KMS-11 (cell line): ENCODE results near the gene LSM3.

ENCODE experiments used
- H2AFZ ChIP-seq: fragments of 200-600 bp; sonication (generic); 2 replicates; pipeline ENCODE4 v1.6.1; 2016; ENCODE audit warnings: antibody characterized with exemption, mixed run types, low read depth
- H3K27ac ChIP-seq: fragments of 200-600 bp; sonication (generic); 2 replicates; pipeline ENCODE4 v1.6.1; 2016; ENCODE audit warnings: mild to moderate bottlenecking, mixed run types
- H3K27me3 ChIP-seq: fragments of 200-600 bp; sonication (generic); 2 replicates; pipeline ENCODE4 v1.6.1; 2017; ENCODE audit warnings: mild to moderate bottlenecking, low read depth, mixed run types, moderate library complexity; ENCODE audit not compliant: insufficient read depth
- H3K36me3 ChIP-seq: fragments of 200-600 bp; sonication (generic); 2 replicates; pipeline ENCODE4 v1.6.1; 2017; ENCODE audit warnings: mild to moderate bottlenecking, mixed run types; ENCODE audit not compliant: insufficient read depth
- H3K4me1 ChIP-seq: fragments of 200-600 bp; sonication (generic); 2 replicates; pipeline ENCODE4 v1.6.1; 2016; ENCODE audit warnings: mild to moderate bottlenecking, low read depth, mixed run types; ENCODE audit not compliant: poor library complexity, severe bottlenecking
- H3K4me2 ChIP-seq: fragments of 200-600 bp; sonication (generic); 2 replicates; pipeline ENCODE4 v1.7.0; 2016; ENCODE audit warnings: mild to moderate bottlenecking, mixed run types
- H3K4me3 ChIP-seq: fragments of 200-600 bp; sonication (generic); IDR thresholded peaks from 2 replicates; pipeline ENCODE4 v1.6.1; 2017; ENCODE audit warnings: low read depth, low read length, mixed read lengths; ENCODE audit not compliant: insufficient read depth
- H3K79me2 ChIP-seq: fragments of 200-600 bp; sonication (generic); 2 replicates; pipeline ENCODE4 v1.6.1; 2016; ENCODE audit warnings: low read depth, mixed run types; ENCODE audit not compliant: insufficient read depth
- H3K9ac ChIP-seq: fragments of 200-600 bp; sonication (generic); 2 replicates; pipeline ENCODE4 v1.6.1; 2016; ENCODE audit warnings: mild to moderate bottlenecking, mixed run types
- H4K20me1 ChIP-seq: fragments of 200-600 bp; sonication (generic); 2 replicates; pipeline ENCODE4 v1.6.1; 2016; ENCODE audit warnings: mild to moderate bottlenecking, mixed run types; ENCODE audit not compliant: insufficient read depth
- CTCF ChIP-seq: fragments of 200-600 bp; sonication (generic); conservative IDR thresholded peaks from 2 replicates; pipeline ENCODE4 v1.6.1; 2017; ENCODE audit warnings: low read depth, mild to moderate bottlenecking, antibody characterized with exemption, low read length, moderate library complexity, mixed read lengths

LSM3 gene

GRCh38 chr3:14235912-14236295, 57.3 kb downstream of the LSM3 start:
- no peak overlapping the region for H2AFZ ChIP-seq
- H3K27ac ChIP-seq = no peak overlapping the region
- H4K20me1 ChIP-seq = no peaks in the 10 kb centered on the region
- TF ChIP-seq CTCF = no peak
- H3K4me3 ChIP-seq = no peak overlapping the region
- no peaks in the 10 kb centered on the region for H3K79me2 ChIP-seq
- H3K9ac ChIP-seq = no peak overlapping the region
- H3K4me1 ChIP-seq = no peaks in the 10 kb centered on the region
- no peak overlapping the region for H3K4me2 ChIP-seq
- H3K27me3 ChIP-seq = no peaks in the 10 kb centered on the region
- H3K36me3 ChIP-seq = no peaks in the 10 kb centered on the region

- no peaks in the 10 kb centered on the region for H4K20me1 ChIP-seq
- H2AFZ ChIP-seq = no peak overlapping the region
- H3K4me3 ChIP-seq = no peak overlapping the region
- H3K27me3 ChIP-seq = no peaks in the 10 kb centered on the region
- H3K36me3 ChIP-seq = no peaks in the 10 kb centered on the region
- H3K79me2 ChIP-seq = no peaks in the 10 kb centered on the region
- no peak overlapping the region for H3K4me2 ChIP-seq
- no peaks in the 10 kb centered on the region for H3K4me1 ChIP-seq
- H3K9ac ChIP-seq = no peak overlapping the region
- no peak for TF ChIP-seq CTCF
- no peak overlapping the region for H3K27ac ChIP-seq
Observed at GRCh38 chr3:14236902-14237301, 58.3 kb downstream of the LSM3 start.

DNA sequence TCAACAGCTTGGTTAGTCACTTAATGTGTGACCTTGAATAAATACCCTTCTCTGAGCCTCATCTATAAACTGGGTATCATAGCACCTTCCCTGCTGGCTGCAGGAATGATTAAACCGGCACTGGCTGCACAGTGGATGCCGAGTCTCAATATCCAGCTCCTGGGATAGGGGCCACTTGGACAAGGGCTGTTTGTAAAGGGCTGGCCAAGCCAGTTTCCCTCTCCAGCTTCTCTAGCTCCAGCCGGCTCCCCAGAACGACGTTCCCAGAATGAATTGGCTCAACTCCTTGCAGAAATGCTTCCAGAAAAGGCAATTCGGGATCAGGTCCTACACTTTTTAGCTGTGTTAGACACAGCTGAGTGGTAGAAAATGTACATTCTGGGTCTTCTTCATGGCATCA, 58.8 kb downstream of the LSM3 start:
- Histone ChIP-seq H3K36me3 (no peaks in the 10 kb centered on the region), H3K4me2 (no peak overlapping the region), H3K4me1 (no peaks in the 10 kb centered on the region), H3K4me3 (no peak overlapping the region), H2AFZ (no peak overlapping the region), H3K9ac (no peak overlapping the region), H3K79me2 (no peaks in the 10 kb centered on the region), H3K27me3 (no peaks in the 10 kb centered on the region), H3K27ac (no peak overlapping the region), H4K20me1 (no peaks in the 10 kb centered on the region)
- TF ChIP-seq CTCF = no peak

- no peak for TF ChIP-seq CTCF
- Histone ChIP-seq H3K79me2 (no peaks in the 10 kb centered on the region), H3K4me2 (no peak overlapping the region)
Observed at GRCh38 chr3:14238356-14238755, 59.7 kb downstream of the LSM3 start.

DNA sequence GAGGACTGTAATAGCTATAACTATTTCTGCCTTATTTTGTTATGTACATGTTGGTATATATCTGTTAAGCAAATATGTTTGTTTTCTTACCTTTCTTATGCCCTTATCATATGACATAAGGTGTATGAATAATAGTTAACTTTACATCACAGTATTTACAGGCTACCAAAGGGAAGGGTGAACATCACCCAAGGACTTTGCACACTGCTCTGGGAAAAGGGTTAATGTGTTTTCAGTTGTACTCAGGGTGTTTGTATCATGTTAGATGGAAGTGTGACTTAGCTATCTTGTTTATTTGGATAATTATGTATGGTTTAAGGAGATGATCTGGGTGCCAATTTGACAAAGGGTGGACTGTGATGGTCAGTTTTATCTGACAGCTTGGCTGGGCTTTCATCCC, 60.3 kb downstream of the LSM3 start:
- H3K27me3 ChIP-seq = no peaks in the 10 kb centered on the region
- TF ChIP-seq CTCF = no peak
- no peak overlapping the region for H3K9ac ChIP-seq
- no peaks in the 10 kb centered on the region for H4K20me1 ChIP-seq
- H3K4me3 ChIP-seq = no peak overlapping the region
- no peaks in the 10 kb centered on the region for H3K4me1 ChIP-seq
- no peaks in the 10 kb centered on the region for H3K79me2 ChIP-seq
- H3K36me3 ChIP-seq = no peaks in the 10 kb centered on the region
- H2AFZ ChIP-seq = no peak overlapping the region
- H3K27ac ChIP-seq = no peak overlapping the region
- no peak overlapping the region for H3K4me2 ChIP-seq

More at GRCh38 chr3:14238356-14238755, 59.7 kb downstream of the LSM3 start:
- Histone ChIP-seq H4K20me1 (no peaks in the 10 kb centered on the region), H3K27me3 (no peaks in the 10 kb centered on the region), H3K27ac (no peak overlapping the region), H3K9ac (no peak overlapping the region), H3K36me3 (no peaks in the 10 kb centered on the region), H3K4me3 (no peak overlapping the region), H2AFZ (no peak overlapping the region), H3K4me1 (no peaks in the 10 kb centered on the region)
